Left cardiac atrium (tissue), 4 donors: ENCODE data around the gene GPR84. TPM values are rescaled to one million over a fixed set of nuclear protein-coding genes. Genes with fewer than 3 reads are reported as not detected.
"Not testable (repeated sequence)": the region's sequence is repeated elsewhere in the genome, so short reads cannot be mapped to it uniquely, and the experiment has no call there.

Experiments
- ATAC-seq, 2 donors: fragments of 200-7000 bp; cut with Tn5 transposase; one replicate each; pipeline ENCODE4 v1.9.1; 2020; ENCODE audit warnings: mild to moderate bottlenecking in 2 of 2, moderate library complexity in 2 of 2
- DNase-seq: peaks from one replicate; pipeline ENCODE4 v3.0.0-alpha.2; 2020
- intact Hi-C, 2 donors: fragments of 100-400 bp; cut with DNase I; formaldehyde crosslinking; loops; one replicate each; pipeline versions ENCODE4 v1.14.1 to v1.15.1; 2022 to 2023
- microRNA-seq, 2 donors: library from miRNA; unstranded; fragments of <30 nt; microRNA quantifications; one replicate each; pipeline ENCODE4 v1.2.0, GENCODE V29; 2020
- total RNA-seq, 2 donors: library from RNA; stranded (reverse); fragmentation: NEBNext Ultra II Directional; extraction: Animal tissue kit (Norgen Biotek cat#: 25700); gene quantifications; one replicate each; pipeline ENCODE4 v1.2.1, GENCODE V29; 2021
- donor health status: DM: no; HTN: yes; CAD: no.
- donor health status: DM: no; HTN: yes; CAD: no; lungs with severe emphysema.
- donor health status: DM: yes; HTN: yes; CAD: no.
- donor health status: Dilated cardiomyopathy.

Gene GPR84
- total RNA-seq, 2 donors from 2014 or later, result 0.29 to 0.55 TPM

GRCh38 chr12:54338698-54339296 lies 25.5 kb downstream of the GPR84 start:
- intact Hi-C loops, result no loop called here
- DNase-seq (no peak), ATAC-seq (no peak)

GRCh38 chr12:54337854-54338650 lies 26.2 kb downstream of the GPR84 start:
- intact Hi-C loops, result no loop called here
- ATAC-seq (peak in 1 of 2 donors; percentile 56), DNase-seq (no peak)

GRCh38 chr12:54337280-54337842 lies 26.9 kb downstream of the GPR84 start:
- DNase-seq (no peak), ATAC-seq (peak; percentile 59 to 76)
- intact Hi-C loops, result no loop called here

- no peak for DNase-seq
- intact Hi-C loops, result no loop called here
- no peak for ATAC-seq
Observed at GRCh38 chr12:54333420-54334034, 30.8 kb downstream of the GPR84 start.

GRCh38 chr12:54331461-54331860 lies 32.8 kb downstream of the GPR84 start:
- intact Hi-C loops, result no loop called here
- no peak for ATAC-seq
- DNase-seq, result no peak

- no peak for DNase-seq
- ATAC-seq, result no peak
- intact Hi-C loops, result no loop called here
Observed at GRCh38 chr12:54330442-54330841, 33.8 kb downstream of the GPR84 start.

GRCh38 chr12:54329759-54330158 lies 34.5 kb downstream of the GPR84 start:
- no peak for ATAC-seq
- intact Hi-C loops, result no loop called here
- DNase-seq, result no peak

- DNase-seq (no peak), ATAC-seq (no peak)
- intact Hi-C loops, result no loop called here
Observed at GRCh38 chr12:54328595-54329337, 35.5 kb downstream of the GPR84 start.

- ATAC-seq, DNase-seq, intact Hi-C loops: not testable (repeated sequence)
Observed at GRCh38 chr12:54325442-54326109, 38.7 kb downstream of the GPR84 start.

GRCh38 chr12:54324617-54325441 lies 39.5 kb downstream of the GPR84 start, which contains the start of gene COPZ1:
TSS of gene COPZ1 (plus strand) at chr12:54325131. CDS start at chr12:54325164, 33 bp downstream.
- intact Hi-C loops, result loop anchor here in 1 of 2 donors (1.0 kb wide), 1 partner anchor 105 kb away; no protein-coding TSS in a partner anchor

GRCh38 chr12:54321363-54321762 lies 42.9 kb downstream of the GPR84 start:
- ATAC-seq (no peak), DNase-seq (no peak)
- intact Hi-C loops, result no loop called here

More at GRCh38 chr12:54324617-54325441, 39.5 kb downstream of the GPR84 start, which contains the start of gene COPZ1:
- DNase-seq (peak; percentile 94), ATAC-seq (peak; percentile 98 to 99)

Small RNAs within 50 kb of the gene (microRNA-seq; reads per million reads assigned to microRNA genes)
- 226 to 466 reads per million in 2 donors for gene MIR148B

Other genes with a start within 250 kb of the GPR84 start
- gene SMUG1, start 175.5 kb downstream of the GPR84 start, total RNA-seq, result 10 to 100 TPM; 17.9 to 18.0 TPM
- gene CBX5, start 84.4 kb downstream of the GPR84 start, total RNA-seq, result 10 to 100 TPM; 50.8 to 55.7 TPM
- gene HNRNPA1, start 83.8 kb downstream of the GPR84 start, total RNA-seq, result 100 to 1,000 TPM; 431 to 588 TPM
- gene NFE2, start 63.5 kb downstream of the GPR84 start, total RNA-seq, result 1 to 10 TPM; 1.0 to 1.6 TPM
- 100 to 1,000 TPM; 118 to 131 TPM for gene COPZ1, start 39.4 kb downstream of the GPR84 start, total RNA-seq
- gene ZNF385A, start 20.2 kb upstream of the GPR84 start, total RNA-seq, result 10 to 100 TPM; 20.4 to 24.2 TPM
- 100 to 1,000 TPM in 1 of 2 donors, 10 to 100 TPM in 1; 45.7 to 133 TPM for gene ITGA5, start 54.8 kb upstream of the GPR84 start, total RNA-seq
- gene GTSF1, start 109.1 kb upstream of the GPR84 start, total RNA-seq, result 1 to 10 TPM in 1 of 2 donors, not detected in 1; 1.0 TPM
- gene NCKAP1L, start 133.3 kb upstream of the GPR84 start, total RNA-seq, result 10 to 100 TPM; 13.7 to 24.9 TPM
- 1 to 10 TPM; 6.2 to 8.2 TPM for gene PDE1B, start 185.1 kb upstream of the GPR84 start, total RNA-seq
- gene PPP1R1A, start 224.2 kb upstream of the GPR84 start, total RNA-seq, result 100 to 1,000 TPM in 1 of 2 donors, 10 to 100 TPM in 1; 71.0 to 255 TPM